Psoas muscle (tissue), 8 donors: ENCODE data around the gene NUDT22. TPM values are rescaled to one million over a fixed set of nuclear protein-coding genes. Genes with fewer than 3 reads are reported as not detected.

Experiments used
- ATAC-seq, 4 donors: fragments of 200-7000 bp; cut with Tn5 transposase; one replicate each; pipeline ENCODE4 v1.9.1; 2020; ENCODE audit warnings: moderate library complexity in 3 of 4, mild to moderate bottlenecking in 2 of 4
- DNase-seq, 2 donors: peaks; one replicate each; pipeline ENCODE4 v3.0.0-alpha.2; 2020
- H3K27ac ChIP-seq: fragments of 200-600 bp; one replicate; pipeline ENCODE4 v1.8.0; 2022
- H3K27me3 ChIP-seq, 3 donors: fragments of 200-600 bp in 1 of 3; one replicate each; pipeline versions ENCODE4 v1.6.1 to v1.8.0; 2013 to 2022; ENCODE audit warnings: low read length in 2 of 3, mild to moderate bottlenecking in 2 of 3, moderate library complexity in 1 of 3; ENCODE audit not compliant: insufficient read depth in 3 of 3
- H3K36me3 ChIP-seq, 2 donors: fragments of 200-600 bp in 1 of 2; one replicate each; pipeline versions ENCODE4 v1.6.1 to v1.8.0; 2013 to 2022; ENCODE audit warnings: low read depth in 1 of 2, mild to moderate bottlenecking in 1 of 2, moderate library complexity in 1 of 2; ENCODE audit not compliant: insufficient read depth in 1 of 2
- H3K4me1 ChIP-seq: fragments of 200-600 bp; one replicate; pipeline ENCODE4 v1.8.0; 2022
- H3K4me3 ChIP-seq: fragments of 200-600 bp; one replicate; pipeline ENCODE4 v1.8.0; 2022; ENCODE audit warnings: mild to moderate bottlenecking
- H3K9me3 ChIP-seq: fragments of 200-600 bp; one replicate; pipeline ENCODE4 v1.8.0; 2022
- WGBS, 3 donors: extraction: QIAGEN DNeasy Blood & Tissue Kit; methylation state at CpG; one replicate each; pipeline versions ENCODE4 v1.1.6 to v1.1.7; 2013; 5-methylcytosine and 5-hydroxymethylcytosine counted together
- intact Hi-C, 2 donors: fragments of 100-400 bp; cut with DNase I; formaldehyde crosslinking; loops; one replicate each; pipeline versions ENCODE4 v1.11.0 to v1.14.2; 2022
- polyA plus RNA-seq, 3 donors: library from polyadenylated mRNA; stranded (reverse); fragments of 200-250 nt; gene quantifications; one replicate each; pipeline ENCODE4 v1.2.3, GENCODE V29; 2013
- total RNA-seq, 4 donors: library from RNA; stranded (reverse); fragmentation: NEBNext Ultra II Directional in 2 of 4; extraction: Animal tissue kit (Norgen Biotek cat#: 25700) in 2 of 4; gene quantifications; one replicate each; pipeline versions ENCODE4 v1.2.1 to v1.2.4, GENCODE V29; 2021 to 2023
- TF ChIP-seq, protein P1 (sequence below): fragments of 200-600 bp; IDR thresholded peaks from one replicate; pipeline ENCODE4 v1.8.0; 2022; ENCODE audit warnings: antibody characterized with exemption
- donor health status: healthy with polysubstance abuse.
- donor health status: DM: no; HTN: no; CAD: no; lungs with moderate emphysema.
- donor health status: Bipolar disorder and iron deficiency.
- donor health status: healthy.
- donor health status: DM: yes; HTN: yes; CAD: no.
- donor health status: DM: no; HTN: no; CAD: no.
- donor health status: DM: no; HTN: no; CAD: no.
- donor health status: DM: yes; HTN: yes; CAD: no.

The NUDT22 gene
- total and polyA plus RNA-seq, 7 donors = 31.6 to 59.3 (median 43.5) TPM

DNA sequence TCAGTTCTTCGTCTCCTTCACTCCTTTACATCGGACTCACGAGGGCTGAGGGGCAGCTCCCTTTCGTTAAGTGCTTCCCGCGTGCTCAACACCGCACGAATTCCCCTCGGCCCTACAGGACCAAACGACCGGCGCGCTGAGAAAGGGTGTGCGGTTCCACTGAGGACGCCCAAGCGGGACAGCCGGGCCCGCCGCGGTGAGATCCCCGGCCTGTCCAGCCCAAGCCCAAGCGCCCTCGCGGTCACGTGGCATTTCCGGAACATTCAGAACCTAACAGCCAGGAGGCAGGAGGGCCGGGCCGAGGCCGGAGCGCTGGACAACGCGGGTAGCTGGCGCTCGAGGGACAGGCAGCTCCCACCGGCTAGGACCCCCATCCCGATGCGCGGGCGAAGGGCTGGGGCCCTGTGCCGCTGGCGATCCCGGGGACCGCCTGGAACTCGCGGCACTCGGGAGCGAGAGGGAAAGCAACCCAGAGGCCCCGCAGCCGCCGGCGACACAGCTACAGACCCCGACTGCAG, 40.8 kb upstream of the NUDT22 start:
- peaks cover 59% of the 10 kb centered on the region for H3K4me1 ChIP-seq
- peak; percentile 90 to 92 for DNase-seq

DNA sequence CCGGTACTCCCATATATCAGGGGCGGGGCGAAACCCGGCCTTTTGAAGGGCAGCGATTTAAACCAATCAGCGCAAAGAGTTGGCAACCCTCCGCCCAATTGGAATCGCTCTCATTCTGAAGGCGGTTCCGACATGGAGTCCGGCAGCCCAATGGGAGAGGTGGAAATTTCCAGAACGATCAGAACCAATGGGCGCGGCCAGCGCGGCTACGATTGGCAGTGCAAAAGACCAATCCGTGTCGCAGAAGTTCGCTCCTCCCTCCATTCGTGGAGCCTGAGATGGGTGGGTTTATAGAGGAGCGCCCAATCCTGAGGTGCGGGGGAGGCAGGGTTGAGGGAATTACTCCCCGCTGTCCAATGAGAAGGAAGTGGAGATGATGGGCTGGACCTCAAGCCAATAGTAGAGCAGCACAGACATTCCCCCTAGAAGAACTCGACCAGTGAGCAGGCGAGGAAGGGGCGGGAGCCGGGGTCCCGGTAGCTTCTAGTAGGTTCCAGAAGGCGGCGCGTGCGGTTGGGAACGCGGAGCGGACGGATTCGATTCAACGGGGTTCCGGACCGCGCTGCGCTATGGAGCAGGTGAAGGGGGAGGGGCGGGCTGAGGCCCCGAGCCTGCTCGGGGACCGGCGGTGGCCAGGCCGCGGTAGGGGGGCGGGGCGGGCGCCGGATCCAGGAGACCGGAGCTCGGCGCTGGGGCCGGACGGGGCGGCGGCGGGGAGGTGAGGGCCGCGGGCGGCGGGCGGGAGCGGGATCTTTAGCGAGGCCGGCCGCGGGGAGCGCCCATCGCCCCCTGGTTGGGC, 40.2 kb upstream of the NUDT22 start, which contains the start of gene STIP1:
STIP1 (plus strand) TSS at position 479 of the 799 bp plus-strand sequence; CDS start at position 570, 91 bp downstream.
- peaks cover 0 to 11% of the 10 kb centered on the region in 2 donors for H3K36me3 ChIP-seq
- DNase-seq (peak; percentile 98 to 99), ATAC-seq (peak; percentile 83 to 88 (median 86))
- no peaks in the 10 kb centered on the region for H3K9me3 ChIP-seq
- H3K4me3 ChIP-seq = peak within 1 kb of the TSS; percentile 73
- no peak within 1 kb of the TSS for H3K27ac ChIP-seq
- TF ChIP-seq, protein P1, sequence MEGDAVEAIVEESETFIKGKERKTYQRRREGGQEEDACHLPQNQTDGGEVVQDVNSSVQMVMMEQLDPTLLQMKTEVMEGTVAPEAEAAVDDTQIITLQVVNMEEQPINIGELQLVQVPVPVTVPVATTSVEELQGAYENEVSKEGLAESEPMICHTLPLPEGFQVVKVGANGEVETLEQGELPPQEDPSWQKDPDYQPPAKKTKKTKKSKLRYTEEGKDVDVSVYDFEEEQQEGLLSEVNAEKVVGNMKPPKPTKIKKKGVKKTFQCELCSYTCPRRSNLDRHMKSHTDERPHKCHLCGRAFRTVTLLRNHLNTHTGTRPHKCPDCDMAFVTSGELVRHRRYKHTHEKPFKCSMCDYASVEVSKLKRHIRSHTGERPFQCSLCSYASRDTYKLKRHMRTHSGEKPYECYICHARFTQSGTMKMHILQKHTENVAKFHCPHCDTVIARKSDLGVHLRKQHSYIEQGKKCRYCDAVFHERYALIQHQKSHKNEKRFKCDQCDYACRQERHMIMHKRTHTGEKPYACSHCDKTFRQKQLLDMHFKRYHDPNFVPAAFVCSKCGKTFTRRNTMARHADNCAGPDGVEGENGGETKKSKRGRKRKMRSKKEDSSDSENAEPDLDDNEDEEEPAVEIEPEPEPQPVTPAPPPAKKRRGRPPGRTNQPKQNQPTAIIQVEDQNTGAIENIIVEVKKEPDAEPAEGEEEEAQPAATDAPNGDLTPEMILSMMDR = peak; percentile 31
- intact Hi-C loops = loop anchor here in 1 of 2 donors (5.0 kb wide), 1 partner anchor 41 kb away; the partner anchor contains the start of genes NUDT22 and TRPT1
- WGBS, 3 donors = 0% methylated on average over 48 to 74 of the region's 74 CpGs
- H3K27me3 ChIP-seq = no peaks in the 10 kb centered on the region
- peaks cover 53% of the 10 kb centered on the region for H3K4me1 ChIP-seq

More for the DNA sequence above, 40.8 kb upstream of the NUDT22 start:
- TF ChIP-seq, protein P1 = peak; percentile 33
- H3K4me3 ChIP-seq = peak overlapping the region; percentile 73
- intact Hi-C loops = loop anchor here in 1 of 2 donors (5.0 kb wide), 1 partner anchor 42 kb away; the partner anchor contains the start of genes NUDT22 and TRPT1
- peaks cover 0 to 11% of the 10 kb centered on the region in 2 donors for H3K36me3 ChIP-seq
- WGBS, 3 donors = 0 to 1% (median 0%) methylated on average over 48 to 52 of the region's 52 CpGs
- H3K9me3 ChIP-seq = no peaks in the 10 kb centered on the region
- peak; percentile 46 to 55 (median 54) for ATAC-seq
- H3K27me3 ChIP-seq = no peaks in the 10 kb centered on the region
- no peak overlapping the region for H3K27ac ChIP-seq

DNA sequence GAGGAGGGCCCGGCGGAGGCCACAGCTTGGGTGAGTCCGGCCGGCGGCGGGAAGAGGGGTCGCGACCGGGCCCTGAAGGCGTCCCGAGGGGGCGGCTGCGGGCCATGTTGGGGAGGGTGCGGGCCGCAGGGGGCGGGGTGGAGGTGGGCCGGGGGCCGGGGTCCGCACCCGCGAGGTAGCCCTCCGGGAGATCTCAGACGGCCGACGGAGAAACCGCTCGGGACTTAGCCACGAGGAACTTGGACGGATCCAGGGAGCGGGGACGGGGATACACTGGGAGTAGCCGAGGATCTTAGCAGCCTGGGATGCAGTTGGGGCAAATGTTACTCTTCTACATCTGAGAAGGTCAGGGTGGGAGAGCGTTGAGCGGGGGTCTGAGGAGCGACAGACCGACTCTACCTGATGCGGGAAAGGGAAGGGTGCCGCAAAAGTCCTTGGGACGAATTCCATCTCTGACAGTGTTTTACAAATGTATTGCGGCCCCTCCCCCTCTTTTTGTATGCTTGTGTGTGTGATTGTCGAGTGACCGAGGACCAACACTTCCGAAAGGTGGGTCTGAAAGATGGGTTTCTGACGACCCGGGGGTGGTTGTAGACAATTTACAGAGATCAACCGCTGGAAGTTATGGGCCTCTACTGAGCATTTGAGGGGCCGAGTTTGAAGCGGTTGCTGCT, 39.4 kb upstream of the NUDT22 start:
- TF ChIP-seq, protein P1 = no peak
- Histone ChIP-seq H3K9me3 (no peaks in the 10 kb centered on the region), H3K36me3 (peaks cover 0 to 11% of the 10 kb centered on the region in 2 donors), H3K4me1 (peaks cover 47% of the 10 kb centered on the region), H3K27ac (no peak overlapping the region), H3K4me3 (no peak overlapping the region), H3K27me3 (no peaks in the 10 kb centered on the region)
- DNase-seq = no peak
- WGBS, 3 donors = 1 to 3% (median 2%) methylated on average over 45 to 48 of the region's 48 CpGs
- ATAC-seq = no peak
- intact Hi-C loops = loop anchor here in 1 of 2 donors (5.0 kb wide), 1 partner anchor 41 kb away; the partner anchor contains the start of genes NUDT22 and TRPT1

DNA sequence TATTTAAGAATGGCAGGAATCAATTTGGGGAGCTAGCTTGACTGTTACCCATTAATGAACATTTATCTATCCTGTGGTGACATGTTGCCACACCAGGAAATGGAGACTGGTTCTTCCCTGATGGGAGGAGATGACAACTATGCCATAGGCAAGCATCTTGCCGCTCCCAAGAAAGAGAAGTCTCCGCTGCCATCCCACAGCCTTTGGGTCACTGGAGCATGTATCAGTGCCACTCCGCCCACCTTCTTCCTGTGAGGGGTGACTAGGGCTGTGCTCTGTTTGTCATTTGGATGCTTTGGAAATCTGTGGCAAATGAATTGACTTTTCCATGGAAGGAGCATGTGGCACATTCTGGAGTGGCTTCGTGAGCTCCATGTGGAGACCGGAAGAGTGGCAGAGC, 33.6 kb upstream of the NUDT22 start:
- Histone ChIP-seq H3K4me3 (no peak overlapping the region), H3K9me3 (no peaks in the 10 kb centered on the region), H3K36me3 (peaks cover 26 to 62% of the 10 kb centered on the region in 2 donors), H3K27ac (no peak overlapping the region), H3K4me1 (peaks cover 17% of the 10 kb centered on the region), H3K27me3 (no peaks in the 10 kb centered on the region)
- TF ChIP-seq, protein P1 = no peak
- 89 to 96% (median 94%) methylated on average over 5 of the region's 5 CpGs for WGBS, 3 donors
- DNase-seq (no peak), ATAC-seq (peak in 1 of 4 donors; percentile 26)
- intact Hi-C loops = no loop called here
